ENCODE measurements around the gene CEP170B. TPM values are rescaled to one million over a fixed set of nuclear protein-coding genes. Genes with fewer than 3 reads are reported as not detected.
"Not testable (repeated sequence)": the region's sequence is repeated elsewhere in the genome, so short reads cannot be mapped to it uniquely, and the experiment has no call there.

Gene CEP170B
- total RNA-seq, 4 donors from 2014 or later, result 42.1 to 112 (median 83.8) TPM

- no peak overlapping the region for H3K4me3 ChIP-seq
- peaks cover 0 to 10% (median 0%) of the 10 kb centered on the region in 4 donors for H3K4me1 ChIP-seq
- H3K9me3 ChIP-seq, result no peaks in the 10 kb centered on the region
- TF ChIP-seq POLR2A (IDR thresholded peaks at IDR 0.05), result no peak
- TF ChIP-seq, protein P1, sequence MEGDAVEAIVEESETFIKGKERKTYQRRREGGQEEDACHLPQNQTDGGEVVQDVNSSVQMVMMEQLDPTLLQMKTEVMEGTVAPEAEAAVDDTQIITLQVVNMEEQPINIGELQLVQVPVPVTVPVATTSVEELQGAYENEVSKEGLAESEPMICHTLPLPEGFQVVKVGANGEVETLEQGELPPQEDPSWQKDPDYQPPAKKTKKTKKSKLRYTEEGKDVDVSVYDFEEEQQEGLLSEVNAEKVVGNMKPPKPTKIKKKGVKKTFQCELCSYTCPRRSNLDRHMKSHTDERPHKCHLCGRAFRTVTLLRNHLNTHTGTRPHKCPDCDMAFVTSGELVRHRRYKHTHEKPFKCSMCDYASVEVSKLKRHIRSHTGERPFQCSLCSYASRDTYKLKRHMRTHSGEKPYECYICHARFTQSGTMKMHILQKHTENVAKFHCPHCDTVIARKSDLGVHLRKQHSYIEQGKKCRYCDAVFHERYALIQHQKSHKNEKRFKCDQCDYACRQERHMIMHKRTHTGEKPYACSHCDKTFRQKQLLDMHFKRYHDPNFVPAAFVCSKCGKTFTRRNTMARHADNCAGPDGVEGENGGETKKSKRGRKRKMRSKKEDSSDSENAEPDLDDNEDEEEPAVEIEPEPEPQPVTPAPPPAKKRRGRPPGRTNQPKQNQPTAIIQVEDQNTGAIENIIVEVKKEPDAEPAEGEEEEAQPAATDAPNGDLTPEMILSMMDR (IDR thresholded peaks at IDR 0.05), result no peak
- no peak overlapping the region for H3K27ac ChIP-seq
- peak in 2 of 3 donors; percentile 34 to 43 for DNase-seq
- H3K27me3 ChIP-seq, result no peaks in the 10 kb centered on the region
- peaks cover 0 to 51% (median 0%) of the 10 kb centered on the region in 3 donors for H3K36me3 ChIP-seq
Measured at GRCh38 chr14:104888489-104889374, 23.7 kb downstream of the CEP170B start.

- Histone ChIP-seq H3K4me3 (no peak overlapping the region), H3K27me3 (no peaks in the 10 kb centered on the region), H3K36me3 (peaks cover 0 to 48% (median 0%) of the 10 kb centered on the region in 3 donors), H3K27ac (no peak overlapping the region), H3K4me1 (peaks cover 0 to 10% (median 0%) of the 10 kb centered on the region in 4 donors), H3K9me3 (no peaks in the 10 kb centered on the region)
- DNase-seq, result no peak
- TF ChIP-seq, protein P1 (IDR thresholded peaks at IDR 0.05), result no peak
- TF ChIP-seq POLR2A (IDR thresholded peaks at IDR 0.05), result no peak
Measured at GRCh38 chr14:104889375-104889757, 24.3 kb downstream of the CEP170B start.

GRCh38 chr14:104890292-104890691 lies 25.2 kb downstream of the CEP170B start:
- Histone ChIP-seq H3K36me3 (peaks cover 0 to 55% (median 0%) of the 10 kb centered on the region in 3 donors), H3K4me1 (peaks cover 0 to 10% (median 0%) of the 10 kb centered on the region in 4 donors)
- H3K27me3 ChIP-seq, H3K4me3 ChIP-seq, H3K9me3 ChIP-seq, DNase-seq, H3K27ac ChIP-seq: not testable (repeated sequence)

DNA sequence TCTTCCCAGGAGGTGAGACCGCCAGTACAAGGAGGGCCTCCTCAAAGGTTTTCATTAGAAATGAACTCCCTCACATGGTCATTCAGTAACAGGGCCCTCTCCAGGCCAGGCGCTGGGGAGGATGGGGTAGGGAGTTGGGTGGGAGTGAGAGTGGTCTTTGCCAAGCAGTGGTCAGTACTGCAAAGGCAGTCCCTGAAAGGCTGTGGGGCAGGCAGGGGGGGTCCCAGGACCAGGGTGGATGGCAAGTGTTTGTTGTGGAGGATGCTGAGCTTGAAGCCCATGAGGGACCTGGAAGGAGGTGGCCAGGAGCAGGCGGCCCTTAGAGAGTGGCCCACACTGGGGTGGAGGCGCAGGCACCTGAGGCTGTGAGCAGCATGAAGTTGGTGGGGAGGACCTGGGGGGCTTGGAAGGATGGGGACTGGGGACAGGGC lies 26.1 kb downstream of the CEP170B start:
- Histone ChIP-seq H3K27me3 (no peaks in the 10 kb centered on the region), H3K9me3 (no peaks in the 10 kb centered on the region), H3K36me3 (peaks cover 0 to 50% (median 0%) of the 10 kb centered on the region in 3 donors), H3K4me3 (no peak overlapping the region), H3K27ac (no peak overlapping the region), H3K4me1 (peaks cover 0 to 10% (median 0%) of the 10 kb centered on the region in 4 donors)
- TF ChIP-seq, protein P1 (IDR thresholded peaks at IDR 0.05), result no peak
- TF ChIP-seq POLR2A (IDR thresholded peaks at IDR 0.05), result no peak
- DNase-seq, result peak in 1 of 3 donors; percentile 43

DNA sequence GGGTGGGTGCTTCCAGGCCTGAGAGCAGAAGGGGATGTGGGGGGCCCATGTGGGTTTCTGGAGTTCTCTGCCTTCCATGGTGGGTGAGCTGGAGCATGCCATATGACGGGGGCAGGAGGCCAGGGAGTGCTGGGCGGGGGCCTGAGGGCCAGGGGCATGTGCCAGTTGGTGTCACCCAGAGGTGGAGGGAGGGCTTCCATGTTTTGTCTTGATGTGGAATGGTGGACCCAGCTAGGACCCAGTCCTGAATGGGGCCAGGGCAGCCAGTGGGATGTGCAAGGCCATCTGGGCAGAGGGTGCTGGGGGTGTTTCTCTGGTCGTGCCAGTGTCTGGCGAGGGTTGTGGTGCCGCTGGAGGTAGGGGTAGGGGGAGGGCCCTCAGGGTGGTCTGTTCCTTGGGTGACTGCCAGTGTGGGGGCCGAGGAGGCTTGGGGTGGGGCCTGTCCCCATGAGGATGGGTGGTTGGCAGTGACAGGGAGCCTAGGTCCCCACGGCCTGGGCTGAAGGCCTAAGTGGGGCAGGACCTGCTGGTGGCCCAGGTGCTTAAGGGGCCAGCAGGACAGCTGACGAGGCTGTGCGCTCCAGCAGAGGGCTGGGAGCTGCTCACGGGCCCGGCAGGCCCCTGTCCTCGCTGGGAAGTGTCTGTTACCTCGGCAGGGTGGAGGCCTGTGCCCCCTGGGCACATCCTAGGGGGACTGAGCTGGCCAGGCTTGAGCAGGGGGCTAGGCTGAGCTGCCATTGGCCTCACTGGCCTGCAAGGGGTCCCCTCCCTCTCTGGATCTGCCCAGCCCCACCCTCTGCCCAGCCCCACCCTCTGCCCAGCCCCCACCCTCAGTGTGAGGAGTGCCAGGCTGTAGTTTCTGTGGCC lies 26.8 kb downstream of the CEP170B start:
- no peak overlapping the region for H3K27ac ChIP-seq
- H3K27me3 ChIP-seq, result no peaks in the 10 kb centered on the region
- peaks cover 0 to 10% (median 0%) of the 10 kb centered on the region in 4 donors for H3K4me1 ChIP-seq
- peak in 2 of 3 donors; percentile 43 to 46 for DNase-seq
- no peak overlapping the region for H3K4me3 ChIP-seq
- peaks cover 0 to 42% (median 0%) of the 10 kb centered on the region in 3 donors for H3K36me3 ChIP-seq
- H3K9me3 ChIP-seq, result no peaks in the 10 kb centered on the region
- TF ChIP-seq, protein P1 (IDR thresholded peaks at IDR 0.05), result no peak
- no peak for TF ChIP-seq POLR2A (IDR thresholded peaks at IDR 0.05)
